Nucleus accumbens (tissue), 56 donors: ENCODE results near the gene ALDH1A2.
"Not testable (repeated sequence)": the region's sequence is repeated elsewhere in the genome, so short reads cannot be mapped to it uniquely, and the experiment has no call there.

Experiments
- DNase-seq, 56 donors: peaks; one replicate each; lab custom pipeline; 2025; lab: John Stamatoyannopoulos, UW

ALDH1A2 gene

GRCh38 chr15:58069008-58069407 is 3.5 kb upstream of the ALDH1A2 start:
- DNase-seq: no peak

GRCh38 chr15:58066042-58066867 is 744 bp upstream of the ALDH1A2 start:
- peak in 24 of 56 donors; percentile 1 to 64 (median 6) for DNase-seq

- no peak for DNase-seq
These were observed 499 bp downstream of the ALDH1A2 start for GRCh38 chr15:58064980-58065444.

- DNase-seq: no peak
These were observed 1.2 kb downstream of the ALDH1A2 start for GRCh38 chr15:58064082-58064979.

- DNase-seq: no peak
These were observed 1.9 kb downstream of the ALDH1A2 start for GRCh38 chr15:58063614-58064013.

- no peak for DNase-seq
These were observed 2.5 kb downstream of the ALDH1A2 start for GRCh38 chr15:58062983-58063382.

GRCh38 chr15:58062175-58062574 is 3.3 kb downstream of the ALDH1A2 start:
- DNase-seq: no peak

GRCh38 chr15:58060575-58060974 is 4.9 kb downstream of the ALDH1A2 start:
- no peak for DNase-seq

- no peak for DNase-seq
These were observed 6.8 kb downstream of the ALDH1A2 start for GRCh38 chr15:58058729-58059128.

- DNase-seq: no peak
These were observed 7.4 kb downstream of the ALDH1A2 start for GRCh38 chr15:58058073-58058472.

- no peak for DNase-seq
These were observed 8.0 kb downstream of the ALDH1A2 start for GRCh38 chr15:58057559-58057958.

- DNase-seq: no peak
These were observed 9.5 kb downstream of the ALDH1A2 start for GRCh38 chr15:58056015-58056414.

GRCh38 chr15:58053315-58054153 is 12.0 kb downstream of the ALDH1A2 start:
- DNase-seq: no peak

GRCh38 chr15:58052334-58052733 is 13.2 kb downstream of the ALDH1A2 start:
- DNase-seq: no peak

GRCh38 chr15:58049520-58050227 is 15.8 kb downstream of the ALDH1A2 start:
- DNase-seq: no peak

- DNase-seq: no peak
These were observed 17.2 kb downstream of the ALDH1A2 start for GRCh38 chr15:58048261-58048660.

- DNase-seq: no peak
These were observed 18.4 kb downstream of the ALDH1A2 start for GRCh38 chr15:58047149-58047548.

- DNase-seq: no peak
These were observed 19.0 kb downstream of the ALDH1A2 start for GRCh38 chr15:58046467-58046866.

- DNase-seq: not testable (repeated sequence)
These were observed 20.1 kb downstream of the ALDH1A2 start for GRCh38 chr15:58045376-58045775.

- DNase-seq: no peak
These were observed 21.0 kb downstream of the ALDH1A2 start for GRCh38 chr15:58044551-58044950.
